ENCODE measurements around the gene ATP10B. TPM values are rescaled to one million over a fixed set of nuclear protein-coding genes. Genes with fewer than 3 reads are reported as not detected.
"Not testable (repeated sequence)": the region's sequence is repeated elsewhere in the genome, so short reads cannot be mapped to it uniquely, and the experiment has no call there.

The ATP10B gene
- total RNA-seq, 1 donor from 2014 or later, result not detected

DNA sequence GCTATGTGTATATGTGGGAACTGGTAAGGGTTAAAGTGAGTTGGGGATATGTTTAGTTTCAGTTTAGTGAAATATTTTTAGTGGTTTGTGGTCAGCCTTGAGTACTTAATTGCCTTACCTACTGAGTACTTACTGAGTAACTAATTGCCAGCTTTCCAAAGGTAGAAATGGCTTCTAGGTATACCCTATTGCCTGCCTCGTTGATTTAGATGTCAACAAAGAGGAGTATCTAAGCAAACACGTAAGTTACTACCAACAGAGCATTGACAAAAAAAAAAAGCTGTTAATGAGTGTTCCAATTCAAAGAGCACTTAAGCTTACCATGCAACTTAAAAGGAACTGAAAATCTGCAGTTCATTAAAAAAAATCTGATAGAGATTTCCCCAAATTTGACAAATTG, 8.8 kb downstream of the ATP10B start:
- Mint-ChIP-seq H3K4me1 (no peaks in the 10 kb centered on the region), H3K27me3 (no peaks in the 10 kb centered on the region), H3K4me3 (no peak overlapping the region), H3K9me3 (no peaks in the 10 kb centered on the region), H3K36me3 (ENCODE audit: low read depth) (no peaks in the 10 kb centered on the region), H3K27ac (no peak overlapping the region)
- intact Hi-C loops (cut with micrococcal nuclease), result no loop called here
- no peak for DNase-seq

DNA sequence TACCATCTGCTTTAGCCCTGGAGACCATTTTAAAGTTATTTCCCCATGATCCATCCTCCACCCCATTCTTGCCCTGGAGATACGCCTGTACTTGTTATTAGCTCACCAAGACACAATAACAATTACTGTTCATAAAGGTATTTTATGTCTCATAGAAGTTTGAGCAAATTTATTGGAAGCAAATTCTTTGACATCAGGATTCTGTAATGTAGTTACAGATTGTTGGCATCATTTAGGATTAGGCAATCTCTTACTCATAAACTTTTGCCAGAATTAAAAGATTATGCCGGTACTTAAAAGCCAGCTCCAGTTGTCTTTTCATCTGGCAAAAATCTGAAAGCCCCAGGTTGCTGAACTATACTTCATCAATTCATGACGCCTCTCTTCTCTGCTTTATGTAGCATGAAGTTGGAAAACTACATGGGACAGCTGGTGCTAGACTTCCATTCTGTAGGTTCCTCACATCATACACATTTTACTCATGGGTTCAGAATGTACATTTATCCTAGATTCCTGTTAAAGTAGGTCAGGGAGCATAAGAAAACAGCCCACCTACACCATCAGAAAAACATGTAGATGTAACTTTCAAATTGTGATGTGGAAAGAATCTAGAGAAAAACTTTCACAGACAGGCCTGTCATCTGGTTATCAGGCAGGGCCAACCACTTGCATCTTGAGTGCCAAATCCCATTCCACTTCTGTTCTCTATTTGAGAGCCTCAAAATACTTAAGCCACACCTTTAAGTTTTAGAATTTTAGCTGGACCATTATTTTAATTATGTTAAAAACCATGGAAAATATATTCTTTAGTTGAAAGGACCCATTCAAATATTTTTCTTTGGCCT, 14.0 kb downstream of the ATP10B start:
- intact Hi-C loops (cut with micrococcal nuclease), result no loop called here
- no peaks in the 10 kb centered on the region for H3K9me3 Mint-ChIP-seq
- H3K27ac Mint-ChIP-seq, result no peak overlapping the region
- no peaks in the 10 kb centered on the region for H3K36me3 Mint-ChIP-seq (ENCODE audit: low read depth)
- no peaks in the 10 kb centered on the region for H3K4me1 Mint-ChIP-seq
- DNase-seq, result no peak
- no peaks in the 10 kb centered on the region for H3K27me3 Mint-ChIP-seq
- no peak overlapping the region for H3K4me3 Mint-ChIP-seq

DNA sequence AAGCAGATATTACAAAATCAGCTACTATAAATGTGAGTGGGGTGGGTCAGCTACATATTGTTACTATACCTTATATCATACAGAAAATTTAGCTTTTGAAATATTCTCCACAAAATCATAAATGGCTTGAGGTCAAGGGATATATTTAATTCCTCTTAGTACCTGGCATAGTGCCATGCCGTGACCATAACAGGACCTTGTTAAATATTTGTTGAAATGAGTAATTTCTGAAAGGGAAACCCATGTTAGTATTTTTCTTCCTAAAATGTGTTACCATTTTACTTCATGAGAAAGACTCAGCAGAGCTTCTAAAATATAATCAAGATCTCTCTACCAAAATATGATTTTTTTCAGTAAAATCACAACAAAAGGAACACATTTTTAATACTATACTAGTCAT, 14.8 kb downstream of the ATP10B start:
- no peaks in the 10 kb centered on the region for H3K27me3 Mint-ChIP-seq
- intact Hi-C loops (cut with micrococcal nuclease), result no loop called here
- DNase-seq, result no peak

DNA sequence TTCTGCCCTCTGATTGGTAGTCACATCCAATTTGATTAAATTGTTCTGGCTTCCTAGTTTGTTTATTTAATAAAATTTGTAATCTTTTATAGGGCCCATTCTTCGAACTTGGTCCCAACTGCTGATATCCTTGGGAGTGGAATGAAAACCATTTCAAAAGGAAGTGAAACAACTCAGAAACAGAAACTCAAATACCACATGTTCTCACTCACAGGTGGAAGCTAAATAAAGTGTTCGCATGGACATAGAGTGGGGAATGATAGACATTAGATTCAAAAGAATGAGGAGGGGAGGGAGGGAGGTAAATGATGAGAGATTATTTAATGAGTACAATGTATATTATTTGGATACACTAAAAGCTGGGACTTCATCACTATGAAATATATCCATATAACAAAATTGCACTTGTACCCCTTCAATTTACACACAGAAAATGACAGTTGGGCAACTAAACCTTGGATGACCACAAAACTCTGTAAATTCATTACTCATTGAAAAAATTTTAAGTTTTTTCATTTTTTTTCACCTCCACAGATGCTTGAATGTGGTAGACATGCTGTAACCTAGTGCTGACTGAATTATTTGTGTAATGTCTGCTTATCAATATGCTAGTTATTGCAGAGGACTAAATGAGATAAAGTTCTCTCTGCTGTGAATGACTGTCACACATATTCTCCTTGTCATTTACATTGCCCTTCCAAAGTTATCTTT, 16.0 kb downstream of the ATP10B start:
- Mint-ChIP-seq H3K4me1 (no peaks in the 10 kb centered on the region), H3K36me3 (ENCODE audit: low read depth) (no peaks in the 10 kb centered on the region), H3K9me3 (no peaks in the 10 kb centered on the region), H3K4me3 (no peak overlapping the region), H3K27me3 (no peaks in the 10 kb centered on the region), H3K27ac (no peak overlapping the region)
- DNase-seq, result no peak
- intact Hi-C loops (cut with micrococcal nuclease), result no loop called here

More for the DNA sequence above, 14.8 kb downstream of the ATP10B start:
- Mint-ChIP-seq H3K9me3 (no peaks in the 10 kb centered on the region), H3K4me3 (no peak overlapping the region), H3K36me3 (ENCODE audit: low read depth) (no peaks in the 10 kb centered on the region), H3K27ac (no peak overlapping the region), H3K4me1 (no peaks in the 10 kb centered on the region)

DNA sequence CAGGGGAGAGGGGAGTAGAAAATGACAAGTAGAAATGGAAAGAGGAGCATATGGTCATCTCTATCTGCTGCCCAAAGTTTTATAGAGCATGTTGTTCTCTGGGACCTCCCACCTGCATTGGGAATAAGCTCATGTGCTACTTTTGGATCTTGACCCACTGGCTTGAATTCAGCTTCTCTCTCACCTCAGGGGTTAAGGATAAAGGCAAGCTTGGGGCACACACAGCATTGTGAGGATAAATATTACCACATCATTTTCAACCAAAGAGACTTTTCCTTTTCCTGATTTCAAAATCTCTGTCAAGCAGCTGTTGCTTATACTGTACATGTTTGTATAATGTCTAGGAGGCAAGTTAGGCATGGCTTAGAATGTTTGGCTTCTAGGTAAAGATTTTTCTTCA, 16.6 kb downstream of the ATP10B start:
- no peak for DNase-seq
- no peaks in the 10 kb centered on the region for H3K36me3 Mint-ChIP-seq (ENCODE audit: low read depth)
- no peak overlapping the region for H3K4me3 Mint-ChIP-seq
- no peak overlapping the region for H3K27ac Mint-ChIP-seq
- H3K4me1 Mint-ChIP-seq, result no peaks in the 10 kb centered on the region
- H3K27me3 Mint-ChIP-seq, result no peaks in the 10 kb centered on the region
- no peaks in the 10 kb centered on the region for H3K9me3 Mint-ChIP-seq
- intact Hi-C loops (cut with micrococcal nuclease), result no loop called here

DNA sequence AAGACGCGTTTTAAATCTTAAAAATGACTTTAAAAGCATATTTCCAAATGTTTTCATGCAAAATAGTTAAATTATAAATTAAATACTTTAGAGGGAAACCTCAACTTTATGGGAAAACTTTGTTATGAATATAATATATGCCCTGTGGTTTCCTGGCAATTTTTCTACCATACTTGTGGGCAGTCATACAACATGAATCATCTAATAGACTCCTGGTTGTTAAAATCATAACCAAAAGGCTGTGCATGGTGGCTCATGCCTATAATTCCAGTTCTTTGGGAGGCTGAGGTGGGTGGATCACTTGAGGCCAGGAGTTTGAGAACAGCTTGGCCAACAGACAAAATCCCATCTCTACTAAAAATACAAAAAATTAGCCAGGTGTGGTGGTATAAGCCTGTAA, 18.2 kb downstream of the ATP10B start:
- Mint-ChIP-seq H3K27me3 (no peaks in the 10 kb centered on the region), H3K4me3 (no peak overlapping the region), H3K4me1 (no peaks in the 10 kb centered on the region), H3K36me3 (ENCODE audit: low read depth) (no peaks in the 10 kb centered on the region), H3K27ac (no peak overlapping the region), H3K9me3 (peaks cover 5% of the 10 kb centered on the region)
- DNase-seq, result no peak
- intact Hi-C loops (cut with micrococcal nuclease), result no loop called here

DNA sequence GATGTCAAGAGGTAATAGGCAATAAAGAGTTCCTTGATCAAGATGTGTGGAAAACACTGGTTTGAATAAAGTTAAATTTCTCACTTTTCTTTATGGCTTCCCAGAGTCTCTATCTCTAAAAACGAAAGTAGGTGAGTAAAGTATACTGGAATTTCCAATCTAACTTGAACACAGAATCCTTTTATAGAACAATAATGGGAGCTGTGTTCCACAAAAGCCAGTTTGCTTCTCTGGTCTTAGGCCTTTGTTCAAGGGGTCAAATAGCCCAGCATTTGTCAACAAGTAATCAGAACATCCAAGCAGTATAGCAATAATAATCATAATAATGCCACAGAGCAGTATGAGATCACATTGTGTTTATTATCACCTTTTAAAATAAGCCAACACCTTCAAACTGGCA, 20.2 kb downstream of the ATP10B start:
- Mint-ChIP-seq H3K27me3 (no peaks in the 10 kb centered on the region), H3K9me3 (peaks cover 10% of the 10 kb centered on the region), H3K27ac (no peak overlapping the region), H3K36me3 (ENCODE audit: low read depth) (no peaks in the 10 kb centered on the region), H3K4me1 (no peaks in the 10 kb centered on the region), H3K4me3 (no peak overlapping the region)
- intact Hi-C loops (cut with micrococcal nuclease), result no loop called here
- DNase-seq, result no peak

DNA sequence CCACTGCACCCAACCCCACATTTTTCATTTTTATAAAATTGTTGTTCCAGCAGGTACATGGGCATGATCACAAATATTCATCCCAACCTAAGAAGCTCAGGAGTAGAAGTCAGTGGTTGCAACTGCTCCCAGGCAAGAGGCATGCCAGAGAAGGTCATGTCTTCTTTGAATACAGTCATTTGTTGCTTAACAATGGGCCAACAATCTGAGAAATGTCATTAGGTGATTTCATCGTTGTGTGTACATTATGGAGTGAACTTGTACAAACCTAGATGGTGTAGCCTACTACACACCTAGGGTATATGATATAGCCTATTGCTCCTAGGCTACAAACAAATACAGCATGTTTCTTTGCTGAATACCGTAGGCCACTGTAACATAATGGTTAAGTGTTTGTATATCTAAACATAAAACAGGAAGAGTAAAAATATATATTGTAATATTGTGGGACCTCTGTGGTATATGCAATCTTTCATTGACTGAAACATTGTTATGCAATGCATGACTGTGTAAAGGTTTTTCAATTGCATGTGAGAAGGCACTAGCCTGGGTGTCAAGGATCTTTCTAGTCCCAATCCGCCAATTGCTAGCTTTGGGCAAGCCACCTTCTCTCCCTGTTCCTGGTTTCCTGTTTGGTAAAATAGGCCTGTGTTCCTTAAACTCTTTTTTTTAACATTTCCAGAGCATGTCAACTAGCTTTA, 27.6 kb downstream of the ATP10B start:
- intact Hi-C loops (cut with micrococcal nuclease), result no loop called here
- H3K4me1 Mint-ChIP-seq, result no peaks in the 10 kb centered on the region
- peaks cover 11% of the 10 kb centered on the region for H3K9me3 Mint-ChIP-seq
- no peaks in the 10 kb centered on the region for H3K27me3 Mint-ChIP-seq
- no peak overlapping the region for H3K27ac Mint-ChIP-seq
- DNase-seq, result no peak
- no peak overlapping the region for H3K4me3 Mint-ChIP-seq
- H3K36me3 Mint-ChIP-seq (ENCODE audit: low read depth), result no peaks in the 10 kb centered on the region

DNA sequence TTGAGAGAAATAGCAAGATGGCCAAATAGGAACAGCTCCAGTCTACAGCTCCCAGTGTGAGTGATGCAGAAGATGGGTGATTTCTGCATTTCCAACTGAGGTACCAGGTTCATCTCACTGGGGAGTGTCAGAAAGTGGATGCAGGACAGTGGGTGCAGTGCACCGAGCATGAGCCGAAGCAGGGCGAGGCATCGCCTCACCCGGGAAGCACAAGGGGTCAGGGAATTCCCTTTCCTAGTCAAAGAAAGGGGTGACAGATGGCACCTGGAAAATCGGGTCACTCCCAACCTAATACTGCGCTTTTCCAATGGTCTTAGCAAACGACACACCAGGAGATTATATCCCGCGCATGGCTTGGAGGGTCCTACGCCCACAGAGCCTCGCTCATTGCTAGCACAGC, 39.0 kb downstream of the ATP10B start:
- intact Hi-C loops (cut with micrococcal nuclease); H3K27me3 Mint-ChIP-seq: not testable (repeated sequence)
- peaks cover 12% of the 10 kb centered on the region for H3K9me3 Mint-ChIP-seq

DNA sequence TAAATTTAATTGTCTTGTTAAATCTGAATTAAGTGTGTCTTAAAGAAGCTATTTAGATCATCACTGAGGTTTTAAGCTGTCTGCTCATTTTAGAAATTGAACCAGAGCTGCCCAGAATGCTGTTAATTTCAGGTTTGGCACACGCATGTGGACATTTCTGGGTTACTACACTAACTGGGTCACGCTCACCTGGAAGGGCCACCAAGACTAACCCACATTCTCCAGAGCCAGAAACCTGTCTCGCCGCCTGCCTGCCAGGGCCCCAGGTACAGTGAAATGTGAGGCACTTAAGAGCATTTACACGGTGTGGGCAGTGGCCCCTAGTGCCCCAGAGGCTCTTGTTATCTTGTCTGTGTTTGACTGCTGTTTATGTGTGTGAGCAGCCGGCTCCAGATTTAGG, 46.6 kb downstream of the ATP10B start:
- Mint-ChIP-seq H3K27ac (no peak overlapping the region), H3K4me1 (no peaks in the 10 kb centered on the region), H3K27me3 (peaks cover 2% of the 10 kb centered on the region), H3K36me3 (ENCODE audit: low read depth) (no peaks in the 10 kb centered on the region), H3K4me3 (no peak overlapping the region), H3K9me3 (no peaks in the 10 kb centered on the region)
- DNase-seq, result no peak
- intact Hi-C loops (cut with micrococcal nuclease), result no loop called here

More for the DNA sequence above, 39.0 kb downstream of the ATP10B start:
- DNase-seq; H3K4me1 Mint-ChIP-seq; H3K4me3 Mint-ChIP-seq; H3K27ac Mint-ChIP-seq; H3K36me3 Mint-ChIP-seq (ENCODE audit: low read depth): not testable (repeated sequence)

DNA sequence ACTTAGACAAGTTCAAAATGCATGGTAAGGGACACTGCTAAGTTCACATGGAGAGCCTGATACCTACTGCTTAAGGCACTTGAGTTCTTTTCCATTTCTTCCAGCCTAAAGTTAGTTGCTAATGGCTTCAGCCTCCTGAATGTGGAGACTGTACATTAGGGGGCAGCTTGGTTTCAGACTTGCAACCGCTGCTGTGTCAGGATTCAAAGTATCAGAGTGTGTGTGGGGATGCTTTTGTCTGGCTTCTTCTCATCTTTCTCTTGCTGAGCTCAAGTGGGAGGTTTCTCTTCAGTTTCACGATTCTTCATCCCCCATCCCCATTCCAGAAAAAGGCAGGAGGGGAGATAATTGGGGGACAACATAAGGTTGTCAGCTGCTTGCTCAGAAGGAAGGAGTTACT, 49.4 kb downstream of the ATP10B start:
- Mint-ChIP-seq H3K9me3 (no peaks in the 10 kb centered on the region), H3K4me1 (no peaks in the 10 kb centered on the region), H3K36me3 (ENCODE audit: low read depth) (no peaks in the 10 kb centered on the region), H3K27me3 (no peaks in the 10 kb centered on the region), H3K27ac (no peak overlapping the region), H3K4me3 (no peak overlapping the region)
- intact Hi-C loops (cut with micrococcal nuclease), result no loop called here
- DNase-seq, result no peak

DNA sequence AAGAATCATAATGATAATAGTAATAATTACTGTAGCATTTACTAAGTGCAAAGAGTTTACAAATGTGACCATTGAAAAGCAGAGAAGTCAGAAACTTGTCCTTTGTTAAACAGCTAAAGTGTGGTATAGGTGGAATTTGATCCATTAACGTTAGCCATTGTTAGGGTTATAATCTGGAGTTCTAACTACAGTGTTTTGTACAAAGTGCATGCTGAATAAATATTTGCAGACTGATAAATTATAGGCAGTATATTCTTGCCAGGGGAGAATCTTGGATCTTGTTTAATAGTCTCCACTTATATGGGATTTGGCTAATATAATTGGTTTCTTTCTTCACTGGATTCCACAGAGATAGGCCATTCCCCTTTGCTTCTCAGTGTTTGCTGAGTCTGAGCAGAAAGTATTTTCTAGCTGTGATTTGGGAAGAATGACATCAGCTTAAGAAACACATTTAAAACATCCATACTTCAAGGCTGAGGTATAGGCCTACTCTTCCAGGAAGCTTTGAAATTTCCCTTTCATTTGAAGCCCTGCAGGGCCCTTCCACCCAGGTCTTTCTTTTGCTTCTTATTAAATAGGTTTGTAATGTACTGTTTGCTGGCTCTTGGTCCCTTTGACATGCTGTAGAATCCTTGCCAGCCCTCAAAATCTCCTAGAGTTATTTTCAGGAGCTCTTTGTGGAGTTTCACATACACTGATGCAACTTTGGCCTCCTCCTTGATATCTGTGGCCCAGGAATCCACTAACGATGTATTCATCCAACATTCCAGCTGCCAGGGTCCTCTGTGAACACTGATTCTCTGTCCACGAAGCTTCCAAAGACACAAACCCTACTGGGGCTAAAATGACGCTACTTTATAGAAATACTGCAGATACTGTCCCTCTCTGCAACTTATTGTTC, 51.4 kb downstream of the ATP10B start:
- DNase-seq, result no peak
- intact Hi-C loops (cut with micrococcal nuclease), result no loop called here
- no peaks in the 10 kb centered on the region for H3K27me3 Mint-ChIP-seq
- no peaks in the 10 kb centered on the region for H3K36me3 Mint-ChIP-seq (ENCODE audit: low read depth)
- H3K27ac Mint-ChIP-seq, result no peak overlapping the region
- no peaks in the 10 kb centered on the region for H3K4me1 Mint-ChIP-seq
- no peak overlapping the region for H3K4me3 Mint-ChIP-seq
- H3K9me3 Mint-ChIP-seq, result no peaks in the 10 kb centered on the region

DNA sequence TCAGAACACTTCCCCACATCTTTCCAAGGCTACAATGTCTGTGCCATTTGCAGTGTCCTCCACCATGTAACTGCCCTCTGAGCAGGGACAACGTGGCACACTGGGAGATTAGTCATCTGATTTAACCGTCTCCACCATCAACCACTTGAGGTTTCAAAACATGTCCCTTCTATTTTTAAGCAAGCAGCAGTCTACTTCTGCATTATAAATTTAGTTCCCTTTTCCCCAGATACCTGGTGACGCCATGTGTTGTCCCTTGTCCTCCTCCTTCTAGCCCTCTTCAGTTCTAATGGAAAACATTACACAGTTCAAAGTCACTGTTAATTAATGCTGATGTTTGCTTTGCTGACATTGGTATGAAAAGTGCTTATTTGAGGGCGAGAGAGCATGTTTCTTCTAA, 52.8 kb downstream of the ATP10B start:
- H3K27me3 Mint-ChIP-seq, result no peaks in the 10 kb centered on the region
- no peaks in the 10 kb centered on the region for H3K9me3 Mint-ChIP-seq
- no peaks in the 10 kb centered on the region for H3K4me1 Mint-ChIP-seq
- no peak overlapping the region for H3K27ac Mint-ChIP-seq
- no peak for DNase-seq
- H3K36me3 Mint-ChIP-seq (ENCODE audit: low read depth), result no peaks in the 10 kb centered on the region
- intact Hi-C loops (cut with micrococcal nuclease), result no loop called here
- no peak overlapping the region for H3K4me3 Mint-ChIP-seq
